Measurements from ENCODE around the gene ACBD6. TPM values are rescaled to one million over a fixed set of nuclear protein-coding genes. Genes with fewer than 3 reads are reported as not detected.

The ACBD6 gene
- total RNA-seq, 4 donors from 2014 or later, result 33.3 to 44.0 (median 42.6) TPM

- H3K4me3 ChIP-seq, result no peak overlapping the region
- 99% methylated on average over 6 of the region's 6 CpGs for WGBS
- H3K27me3 ChIP-seq, result no peaks in the 10 kb centered on the region
- H3K27ac ChIP-seq (replicated peaks in 1 of 4), result no peak overlapping the region
- no peak for TF ChIP-seq EP300 (IDR thresholded peaks at IDR 0.05)
- TF ChIP-seq CTCF (IDR thresholded peaks at IDR 0.05), result no peak
- no peak for TF ChIP-seq POLR2AphosphoS5 (IDR thresholded peaks at IDR 0.05)
- no peak for TF ChIP-seq POLR2A (IDR thresholded peaks at IDR 0.05; ENCODE audit: low read depth)
- intact Hi-C loops (cut with DNase I), result no loop called here
- DNase-seq (ENCODE audit: extremely low spot score), result no peak
- H3K36me3 ChIP-seq, result no peaks in the 10 kb centered on the region
- H3K4me1 ChIP-seq, result peaks cover 0 to 7% (median 3%) of the 10 kb centered on the region in 4 donors
- no peaks in the 10 kb centered on the region for H3K9me3 ChIP-seq
These were observed 70.7 kb downstream of the ACBD6 start for GRCh38 chr1:180431683-180432082.

GRCh38 chr1:180428782-180429695 is 73.3 kb downstream of the ACBD6 start:
- Histone ChIP-seq H3K27ac (replicated peaks in 1 of 4) (no peak overlapping the region), H3K36me3 (no peaks in the 10 kb centered on the region), H3K4me1 (peaks cover 0 to 10% (median 5%) of the 10 kb centered on the region in 4 donors), H3K27me3 (no peaks in the 10 kb centered on the region), H3K4me3 (no peak overlapping the region), H3K9me3 (no peaks in the 10 kb centered on the region)
- DNase-seq (ENCODE audit: extremely low spot score), result no peak
- 93% methylated on average over 4 of the region's 4 CpGs for WGBS
- no peak for TF ChIP-seq POLR2A (IDR thresholded peaks at IDR 0.05; ENCODE audit: low read depth)
- no peak for TF ChIP-seq CTCF (IDR thresholded peaks at IDR 0.05)
- TF ChIP-seq EP300 (IDR thresholded peaks at IDR 0.05), result no peak
- no peak for TF ChIP-seq POLR2AphosphoS5 (IDR thresholded peaks at IDR 0.05)
- intact Hi-C loops (cut with DNase I), result no loop called here

- H3K9me3 ChIP-seq, result no peaks in the 10 kb centered on the region
- TF ChIP-seq EP300 (IDR thresholded peaks at IDR 0.05), result no peak
- TF ChIP-seq POLR2AphosphoS5 (IDR thresholded peaks at IDR 0.05), result no peak
- TF ChIP-seq POLR2A (IDR thresholded peaks at IDR 0.05; ENCODE audit: low read depth), result no peak
- TF ChIP-seq CTCF (IDR thresholded peaks at IDR 0.05), result no peak
- H3K4me3 ChIP-seq, result no peak overlapping the region
- no peaks in the 10 kb centered on the region for H3K36me3 ChIP-seq
- H3K4me1 ChIP-seq, result peaks cover 0 to 10% (median 0%) of the 10 kb centered on the region in 4 donors
- H3K27ac ChIP-seq (replicated peaks in 1 of 4), result no peak overlapping the region
- intact Hi-C loops (cut with DNase I), result no loop called here
- no peaks in the 10 kb centered on the region for H3K27me3 ChIP-seq
- DNase-seq (ENCODE audit: extremely low spot score), result no peak
These were observed 76.4 kb downstream of the ACBD6 start for GRCh38 chr1:180425952-180426351.

DNA sequence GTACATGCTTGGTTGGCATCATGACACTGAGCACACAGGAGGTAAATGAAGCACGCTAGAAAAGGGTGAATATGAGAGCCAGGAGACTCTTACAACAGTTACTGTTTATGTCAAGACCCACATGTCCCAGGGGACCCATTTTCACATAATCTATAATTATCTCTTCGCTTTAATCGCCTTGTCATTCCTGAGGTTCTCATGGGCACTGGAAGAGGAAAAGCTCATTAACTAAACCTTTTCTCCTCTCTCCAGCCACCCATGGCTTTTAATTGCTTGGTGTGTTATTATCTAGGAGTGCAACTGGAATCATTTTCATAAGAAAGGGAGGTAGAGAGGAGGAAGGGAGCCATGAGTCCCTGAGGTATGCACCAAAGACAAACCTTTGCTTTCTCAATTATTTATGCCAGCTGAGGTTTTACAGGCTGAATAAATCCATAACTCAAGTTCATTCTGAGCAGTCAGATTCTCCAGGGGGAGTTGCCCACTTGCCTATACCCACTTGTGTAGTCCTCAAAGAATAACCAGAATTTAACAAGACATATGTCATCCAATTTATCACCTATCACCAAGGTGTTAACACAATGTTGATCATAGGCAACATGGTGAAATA is 77.4 kb downstream of the ACBD6 start:
- Histone ChIP-seq H3K27me3 (no peaks in the 10 kb centered on the region), H3K36me3 (no peaks in the 10 kb centered on the region), H3K9me3 (no peaks in the 10 kb centered on the region), H3K27ac (replicated peaks in 1 of 4) (no peak overlapping the region), H3K4me3 (no peak overlapping the region), H3K4me1 (peaks cover 0 to 10% (median 0%) of the 10 kb centered on the region in 4 donors)
- TF ChIP-seq POLR2A (IDR thresholded peaks at IDR 0.05; ENCODE audit: low read depth), result no peak
- no peak for TF ChIP-seq EP300 (IDR thresholded peaks at IDR 0.05)
- TF ChIP-seq POLR2AphosphoS5 (IDR thresholded peaks at IDR 0.05), result no peak
- TF ChIP-seq CTCF (IDR thresholded peaks at IDR 0.05), result no peak
- intact Hi-C loops (cut with DNase I), result no loop called here
- no peak for DNase-seq (ENCODE audit: extremely low spot score)
- 85% methylated on average over 3 of the region's 3 CpGs for WGBS
